Peyer's patch (tissue), 4 donors: Measurements from ENCODE around the gene DPYSL5.

ENCODE experiments used
- POLR2A ChIP-seq, 2 donors: fragments of 450-650 bp; IDR thresholded peaks; one replicate each; pipeline ENCODE4 v1.5.1; 2017; ENCODE audit warnings: antibody characterized with exemption in 2 of 2, mild to moderate bottlenecking in 2 of 2, moderate library complexity in 2 of 2
- TF ChIP-seq, protein P1 (sequence below), 6 experiments: fragments of 450-650 bp in 4 of 6; fragments of 200-600 bp in 2 of 6; sonication (generic) in 1 of 6; IDR thresholded peaks; one replicate each; pipeline ENCODE4 v1.5.1; 2017 to 2019; ENCODE audit warnings: antibody characterized with exemption in 6 of 6, mild to moderate bottlenecking in 3 of 6, moderate library complexity in 1 of 6

DNA sequence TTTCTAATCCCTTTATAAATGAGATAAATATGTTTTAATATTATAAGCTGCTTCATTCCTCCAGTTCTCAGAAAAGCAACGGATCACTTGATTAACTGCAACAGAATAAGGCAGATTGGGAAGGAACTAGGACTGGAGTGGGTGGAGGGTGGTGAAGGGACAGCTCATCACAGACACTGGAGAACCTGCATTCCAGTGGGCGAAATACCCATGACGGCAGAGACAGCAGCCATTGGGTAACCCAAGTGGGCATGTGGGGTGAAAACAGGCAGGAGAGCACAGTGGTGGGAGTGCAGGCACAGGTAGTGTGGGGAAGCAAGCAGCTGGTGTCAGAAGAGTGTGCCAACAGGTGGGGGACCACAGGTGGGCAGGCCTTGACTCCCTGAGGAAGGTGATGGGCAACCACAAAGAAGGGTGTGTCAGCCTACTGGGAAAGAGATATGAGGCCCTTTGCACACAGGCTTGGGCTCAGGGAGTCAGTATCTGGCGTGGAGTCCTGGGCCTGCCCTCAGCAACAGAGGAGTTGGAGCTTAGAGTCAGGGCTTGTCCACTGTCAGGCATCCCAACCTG is 27.2 kb downstream of the DPYSL5 start:
- TF ChIP-seq, protein P1, sequence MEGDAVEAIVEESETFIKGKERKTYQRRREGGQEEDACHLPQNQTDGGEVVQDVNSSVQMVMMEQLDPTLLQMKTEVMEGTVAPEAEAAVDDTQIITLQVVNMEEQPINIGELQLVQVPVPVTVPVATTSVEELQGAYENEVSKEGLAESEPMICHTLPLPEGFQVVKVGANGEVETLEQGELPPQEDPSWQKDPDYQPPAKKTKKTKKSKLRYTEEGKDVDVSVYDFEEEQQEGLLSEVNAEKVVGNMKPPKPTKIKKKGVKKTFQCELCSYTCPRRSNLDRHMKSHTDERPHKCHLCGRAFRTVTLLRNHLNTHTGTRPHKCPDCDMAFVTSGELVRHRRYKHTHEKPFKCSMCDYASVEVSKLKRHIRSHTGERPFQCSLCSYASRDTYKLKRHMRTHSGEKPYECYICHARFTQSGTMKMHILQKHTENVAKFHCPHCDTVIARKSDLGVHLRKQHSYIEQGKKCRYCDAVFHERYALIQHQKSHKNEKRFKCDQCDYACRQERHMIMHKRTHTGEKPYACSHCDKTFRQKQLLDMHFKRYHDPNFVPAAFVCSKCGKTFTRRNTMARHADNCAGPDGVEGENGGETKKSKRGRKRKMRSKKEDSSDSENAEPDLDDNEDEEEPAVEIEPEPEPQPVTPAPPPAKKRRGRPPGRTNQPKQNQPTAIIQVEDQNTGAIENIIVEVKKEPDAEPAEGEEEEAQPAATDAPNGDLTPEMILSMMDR (IDR thresholded peaks at IDR 0.05): no peak
- no peak for TF ChIP-seq POLR2A (IDR thresholded peaks at IDR 0.05)
